ENCODE data around the gene SDK1. TPM values are rescaled to one million over a fixed set of nuclear protein-coding genes. Genes with fewer than 3 reads are reported as not detected.

SDK1 gene
- total RNA-seq, 1 experiment from 2014 or later, result 20.0 TPM

DNA sequence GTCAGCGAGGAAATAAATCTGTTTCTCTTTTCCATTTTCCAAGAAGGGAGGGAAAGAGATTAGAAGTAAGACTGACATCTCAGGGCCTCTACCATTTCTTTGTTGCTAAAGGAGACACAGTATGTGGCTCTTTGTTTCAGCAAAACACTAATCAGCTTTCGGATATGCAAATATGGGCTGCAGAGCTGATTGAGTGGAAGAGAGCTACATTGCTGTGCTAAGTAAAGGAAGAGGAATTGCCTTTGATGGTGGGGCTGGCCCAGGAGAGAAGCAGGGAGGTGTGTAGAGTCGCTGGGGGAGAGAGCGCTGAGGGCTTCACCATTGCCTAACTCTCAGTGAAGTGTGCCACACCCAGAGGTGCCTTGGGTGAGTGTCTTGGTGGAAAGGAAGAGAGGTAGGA is 284.8 kb downstream of the SDK1 start:
- intact Hi-C loops (cut with micrococcal nuclease; ENCODE audit: unreplicated experiment), result no loop called here
- no TSS peak for BruUV-seq (replicated peaks)
- TF ChIP-seq CTCF (IDR thresholded peaks at IDR 0.05; ENCODE audit: unreplicated experiment), result no peak
- CTCF ChIA-PET, result interaction anchor here (0.7 kb wide), 1 partner anchor 14 kb away, joined by 5 read pairs; no protein-coding TSS in a partner anchor
- Mint-ChIP-seq H3K27me3 (ENCODE audit: unreplicated experiment) (no peaks in the 10 kb centered on the region), H3K9me3 (ENCODE audit: low read depth, unreplicated experiment) (no peaks in the 10 kb centered on the region), H3K27ac (ENCODE audit: unreplicated experiment) (no peak overlapping the region), H3K36me3 (ENCODE audit: insufficient read depth, unreplicated experiment) (no peaks in the 10 kb centered on the region), H3K4me3 (ENCODE audit: low read depth, unreplicated experiment) (no peak overlapping the region), H3K4me1 (ENCODE audit: low read depth, unreplicated experiment) (no peaks in the 10 kb centered on the region)
- DNase-seq, result no peak

- Mint-ChIP-seq H3K9me3 (ENCODE audit: low read depth, unreplicated experiment) (no peaks in the 10 kb centered on the region), H3K27ac (ENCODE audit: unreplicated experiment) (no peak overlapping the region), H3K4me1 (ENCODE audit: low read depth, unreplicated experiment) (no peaks in the 10 kb centered on the region), H3K36me3 (ENCODE audit: insufficient read depth, unreplicated experiment) (no peaks in the 10 kb centered on the region), H3K27me3 (ENCODE audit: unreplicated experiment) (no peaks in the 10 kb centered on the region), H3K4me3 (ENCODE audit: low read depth, unreplicated experiment) (no peak overlapping the region)
- BruUV-seq (replicated peaks), result no TSS peak
- no peak for TF ChIP-seq CTCF (IDR thresholded peaks at IDR 0.05; ENCODE audit: unreplicated experiment)
- DNase-seq, result no peak
- CTCF ChIA-PET, result interaction anchor here (0.5 kb wide), 1 partner anchor 390 kb away, joined by 7 read pairs; no protein-coding TSS in a partner anchor
- intact Hi-C loops (cut with micrococcal nuclease; ENCODE audit: unreplicated experiment), result no loop called here
Observed at GRCh38 chr7:3588341-3588740, 287.3 kb downstream of the SDK1 start.

DNA sequence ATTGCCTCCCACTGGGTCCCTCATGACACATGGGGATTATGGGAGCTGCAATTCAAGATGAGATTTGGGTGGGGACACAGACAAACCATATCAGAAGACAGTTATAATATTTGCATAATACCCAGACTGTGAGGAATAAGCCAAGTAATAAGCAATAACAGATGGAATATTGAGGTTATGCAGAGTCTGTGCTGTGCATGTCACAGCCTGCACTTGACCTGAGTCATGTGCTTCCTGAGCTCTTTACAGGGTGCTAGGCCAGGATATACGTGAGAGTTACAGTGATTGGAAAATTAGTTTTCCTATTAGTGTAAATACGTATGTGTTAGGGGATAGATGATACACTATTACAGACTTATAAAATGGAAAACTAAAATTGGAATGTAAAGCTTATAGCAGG is 288.7 kb downstream of the SDK1 start:
- intact Hi-C loops (cut with micrococcal nuclease; ENCODE audit: unreplicated experiment), result no loop called here
- H3K36me3 Mint-ChIP-seq (ENCODE audit: insufficient read depth, unreplicated experiment), result no peaks in the 10 kb centered on the region
- no TSS peak for BruUV-seq (replicated peaks)
- no peaks in the 10 kb centered on the region for H3K9me3 Mint-ChIP-seq (ENCODE audit: low read depth, unreplicated experiment)
- CTCF ChIA-PET, result interaction anchor here (0.6 to 2.0 kb wide), 4 partner anchors 13 to 962 kb away, joined by 3 to 8 read pairs (median 6); no protein-coding TSS in a partner anchor
- no peaks in the 10 kb centered on the region for H3K27me3 Mint-ChIP-seq (ENCODE audit: unreplicated experiment)
- H3K4me3 Mint-ChIP-seq (ENCODE audit: low read depth, unreplicated experiment), result no peak overlapping the region
- no peak overlapping the region for H3K27ac Mint-ChIP-seq (ENCODE audit: unreplicated experiment)
- H3K4me1 Mint-ChIP-seq (ENCODE audit: low read depth, unreplicated experiment), result no peaks in the 10 kb centered on the region
- no peak for DNase-seq
- TF ChIP-seq CTCF (IDR thresholded peaks at IDR 0.05; ENCODE audit: unreplicated experiment), result no peak

GRCh38 chr7:3591219-3591618 is 290.2 kb downstream of the SDK1 start:
- no peak overlapping the region for H3K27ac Mint-ChIP-seq (ENCODE audit: unreplicated experiment)
- CTCF ChIA-PET, result no interaction called here
- H3K27me3 Mint-ChIP-seq (ENCODE audit: unreplicated experiment), result no peaks in the 10 kb centered on the region
- DNase-seq, result no peak
- intact Hi-C loops (cut with micrococcal nuclease; ENCODE audit: unreplicated experiment), result no loop called here
- no peak overlapping the region for H3K4me3 Mint-ChIP-seq (ENCODE audit: low read depth, unreplicated experiment)
- H3K36me3 Mint-ChIP-seq (ENCODE audit: insufficient read depth, unreplicated experiment), result no peaks in the 10 kb centered on the region
- BruUV-seq (replicated peaks), result no TSS peak
- H3K9me3 Mint-ChIP-seq (ENCODE audit: low read depth, unreplicated experiment), result no peaks in the 10 kb centered on the region
- H3K4me1 Mint-ChIP-seq (ENCODE audit: low read depth, unreplicated experiment), result peaks cover 4% of the 10 kb centered on the region
- no peak for TF ChIP-seq CTCF (IDR thresholded peaks at IDR 0.05; ENCODE audit: unreplicated experiment)
